ENCODE measurements around the gene UNC13A.

DNA sequence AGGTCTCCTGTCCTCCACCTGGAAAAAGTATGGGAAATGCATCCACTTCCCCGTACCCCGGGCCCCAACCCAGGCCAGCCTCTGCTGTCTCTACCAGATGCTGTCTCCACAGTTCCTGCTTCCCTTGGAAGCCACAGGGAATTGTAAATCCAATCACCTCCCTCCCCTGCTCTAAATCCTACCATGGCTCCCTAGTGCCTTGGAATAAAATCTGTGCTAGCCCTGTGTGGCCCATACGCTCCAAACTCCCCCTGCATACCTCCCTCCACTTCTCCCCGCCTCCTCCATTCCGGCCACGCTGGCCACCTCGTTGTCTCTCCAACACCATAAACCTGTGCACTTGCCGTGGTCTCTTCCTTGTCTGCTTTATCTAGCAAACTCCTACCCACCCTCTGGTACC lies 31.2 kb downstream of the UNC13A start:
- TF ChIP-seq, protein P1, sequence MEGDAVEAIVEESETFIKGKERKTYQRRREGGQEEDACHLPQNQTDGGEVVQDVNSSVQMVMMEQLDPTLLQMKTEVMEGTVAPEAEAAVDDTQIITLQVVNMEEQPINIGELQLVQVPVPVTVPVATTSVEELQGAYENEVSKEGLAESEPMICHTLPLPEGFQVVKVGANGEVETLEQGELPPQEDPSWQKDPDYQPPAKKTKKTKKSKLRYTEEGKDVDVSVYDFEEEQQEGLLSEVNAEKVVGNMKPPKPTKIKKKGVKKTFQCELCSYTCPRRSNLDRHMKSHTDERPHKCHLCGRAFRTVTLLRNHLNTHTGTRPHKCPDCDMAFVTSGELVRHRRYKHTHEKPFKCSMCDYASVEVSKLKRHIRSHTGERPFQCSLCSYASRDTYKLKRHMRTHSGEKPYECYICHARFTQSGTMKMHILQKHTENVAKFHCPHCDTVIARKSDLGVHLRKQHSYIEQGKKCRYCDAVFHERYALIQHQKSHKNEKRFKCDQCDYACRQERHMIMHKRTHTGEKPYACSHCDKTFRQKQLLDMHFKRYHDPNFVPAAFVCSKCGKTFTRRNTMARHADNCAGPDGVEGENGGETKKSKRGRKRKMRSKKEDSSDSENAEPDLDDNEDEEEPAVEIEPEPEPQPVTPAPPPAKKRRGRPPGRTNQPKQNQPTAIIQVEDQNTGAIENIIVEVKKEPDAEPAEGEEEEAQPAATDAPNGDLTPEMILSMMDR (IDR thresholded peaks at IDR 0.05), result no peak
- no peak for TF ChIP-seq POLR2A (IDR thresholded peaks at IDR 0.05)
